Endothelial cell of umbilical vein (primary cell): ENCODE data around the gene IFI44L. TPM values are rescaled to one million over a fixed set of nuclear protein-coding genes. Genes with fewer than 3 reads are reported as not detected.

Source experiments
- BruUV-seq: library from RNA; stranded (reverse); fragments of 400-500 nt; replicated peaks from 2 replicates; lab custom pipeline; 2021; lab: Mats Ljungman, UMichigan
- CTCF ChIA-PET: fragments of 300-600, 350-600 bp; sonication (Branson Sonifier 250); formaldehyde crosslinking; loops from one replicate; lab custom pipeline; 2021; ENCODE audit warnings: antibody characterized with exemption, inconsistent platforms; lab: Charles Lee
- POLR2A ChIA-PET: fragments of 300-600, 350-600 bp; sonication (Branson Sonifier 250); formaldehyde crosslinking; loops from one replicate; lab custom pipeline; 2021; ENCODE audit warnings: antibody characterized with exemption, inconsistent platforms; lab: Charles Lee
- DNase-seq: peaks from one replicate; pipeline ENCODE4 v3.0.0-alpha.2; 2011; ENCODE audit warnings: low read depth, low spot score
- FAIRE-seq: peaks from 2 replicates; lab custom pipeline; 2011; peaks lifted over from hg19 to GRCh38; lab: Jason Lieb, UNC
- H2AFZ ChIP-seq: 2 replicates; pipeline ENCODE4 v1.6.0; 2012; ENCODE audit warnings: low read depth, low read length, control low read depth, inconsistent platforms
- H3K27ac ChIP-seq: 2 replicates; pipeline ENCODE4 v1.5.1; 2011; ENCODE audit warnings: low read depth, mild to moderate bottlenecking, control low read depth, low read length, moderate library complexity; ENCODE audit not compliant: insufficient read depth
- H3K27me3 ChIP-seq, 2 experiments: 2 replicates each; pipeline versions ENCODE4 v1.6.0 to v1.6.1; 2011; ENCODE audit warnings: low read length in 2 of 2, mixed read lengths in 1 of 2; ENCODE audit not compliant: control insufficient read depth in 2 of 2, insufficient read depth in 2 of 2
- H3K36me3 ChIP-seq, 2 experiments: 2 replicates in 1 of 2; 3 replicates in 1 of 2; pipeline ENCODE4 v1.5.1; 2011; ENCODE audit warnings: low read length in 2 of 2, mild to moderate bottlenecking in 1 of 2, moderate library complexity in 1 of 2; ENCODE audit not compliant: control insufficient read depth in 2 of 2, insufficient read depth in 2 of 2; ENCODE audit errors: extremely low read depth in 1 of 2
- H3K4me1 ChIP-seq: 3 replicates; pipeline ENCODE4 v1.5.1; 2011; ENCODE audit warnings: mild to moderate bottlenecking, low read length; ENCODE audit not compliant: control insufficient read depth, insufficient read depth; ENCODE audit errors: extremely low read depth
- H3K4me2 ChIP-seq: 2 replicates; pipeline ENCODE4 v1.6.1; 2011; ENCODE audit warnings: low read length, control low read depth, mixed read lengths; ENCODE audit not compliant: insufficient read depth
- H3K4me3 ChIP-seq, 3 experiments: fragments of 200-600 bp in 1 of 3; sonication (generic), shearing (Covaris generic) in 1 of 3; replicated peaks in 1 of 3; 2 replicates each; pipeline ENCODE4 v1.5.1; 2011 to 2016; ENCODE audit warnings: control low read depth in 3 of 3, low read length in 3 of 3, mild to moderate bottlenecking in 2 of 3, inconsistent platforms in 1 of 3, low read depth in 1 of 3, moderate library complexity in 1 of 3; ENCODE audit not compliant: insufficient read depth in 1 of 3
- H3K79me2 ChIP-seq: 2 replicates; pipeline ENCODE4 v1.6.0; 2012; ENCODE audit warnings: low read length, inconsistent platforms; ENCODE audit not compliant: control insufficient read depth, insufficient read depth
- H3K9ac ChIP-seq: replicated peaks from 2 replicates; pipeline ENCODE3; 2011; ENCODE audit warnings: low read length, control low read depth; ENCODE audit not compliant: insufficient read depth; ENCODE audit errors: extremely low read depth
- H3K9me1 ChIP-seq: replicated peaks from 3 replicates; pipeline ENCODE4 v1.6.0; 2011; ENCODE audit warnings: mild to moderate bottlenecking, low read length; ENCODE audit not compliant: control insufficient read depth, insufficient read depth; ENCODE audit errors: extremely low read depth
- H3K9me3 ChIP-seq: replicated peaks from 2 replicates; pipeline ENCODE4 v1.5.1; 2012; ENCODE audit warnings: low read length, inconsistent platforms; ENCODE audit not compliant: control insufficient read depth, insufficient read depth
- H4K20me1 ChIP-seq: replicated peaks from 2 replicates; pipeline ENCODE3; 2011; ENCODE audit warnings: mild to moderate bottlenecking, low read length; ENCODE audit not compliant: control insufficient read depth, insufficient read depth; ENCODE audit errors: extremely low read depth
- CTCF ChIP-seq, 2 donors: IDR thresholded peaks; 1 replicate in 1 of 2; 2 replicates in 1 of 2; pipeline ENCODE4 v1.5.1; 2011; ENCODE audit warnings: low read length in 2 of 2, mild to moderate bottlenecking in 2 of 2, moderate library complexity in 2 of 2, control low read depth in 1 of 2, inconsistent platforms in 1 of 2, low read depth in 1 of 2; ENCODE audit not compliant: insufficient read depth in 1 of 2; ENCODE audit errors: extremely low read depth in 1 of 2
- EZH2 ChIP-seq: IDR thresholded peaks from 2 replicates; pipeline ENCODE4 v1.6.1; 2012; ENCODE audit warnings: borderline replicate concordance, low read depth, mild to moderate bottlenecking, moderate library complexity, low read length, inconsistent platforms; ENCODE audit not compliant: severe bottlenecking
- FOS ChIP-seq: IDR thresholded peaks from 2 replicates; pipeline ENCODE4 v1.6.1; 2011; ENCODE audit warnings: mild to moderate bottlenecking, low read length, moderate library complexity, borderline replicate concordance; ENCODE audit not compliant: insufficient read depth
- GATA2 ChIP-seq: IDR thresholded peaks from 2 replicates; pipeline ENCODE4 v1.7.0; 2011; ENCODE audit warnings: low read depth, mild to moderate bottlenecking, moderate library complexity, mixed read lengths, low read length; ENCODE audit not compliant: insufficient read length, insufficient read depth
- JUN ChIP-seq: IDR thresholded peaks from 2 replicates; pipeline ENCODE4 v1.6.1; 2011; ENCODE audit warnings: borderline replicate concordance, low read depth; ENCODE audit not compliant: insufficient read length, insufficient read depth
- MAX ChIP-seq: IDR thresholded peaks from 2 replicates; pipeline ENCODE4 v1.6.1; 2011; ENCODE audit not compliant: insufficient read depth, insufficient read length
- MYC ChIP-seq: IDR thresholded peaks from one replicate; pipeline ENCODE4 v1.6.1; 2011; ENCODE audit warnings: mild to moderate bottlenecking, low read depth, low read length
- POLR2A ChIP-seq: IDR thresholded peaks from 2 replicates; pipeline ENCODE4 v1.6.1; 2012; ENCODE audit warnings: low read depth, mild to moderate bottlenecking, control low read depth, low read length
- POLR2AphosphoS5 ChIP-seq: IDR thresholded peaks from 2 replicates; pipeline ENCODE4 v1.6.1; 2012; ENCODE audit warnings: low read depth, mild to moderate bottlenecking, control low read depth, low read length, moderate library complexity; ENCODE audit not compliant: insufficient read depth
- dilution Hi-C: fragments of 300-500 bp; cut with MboI; formaldehyde crosslinking; loops from one replicate; pipeline ENCODE4 v1.15.0; 2019; ENCODE audit warnings: low sequenced_read_pairs; ENCODE audit not compliant: extremely low pct_ligation_motif_present
- intact Hi-C: fragments of 100-400 bp; cut with micrococcal nuclease; formaldehyde crosslinking; loops from one replicate; pipeline ENCODE4 v1.10.0; 2022
- polyA plus RNA-seq, 4 experiments: library from polyadenylated mRNA; depleted of rRNA in 3 of 4; stranded (reverse) in 3 of 4; unstranded in 1 of 4; fragments of >200 nt; gene quantifications; 2 replicates each; pipeline versions ENCODE4 v1.2.1 to v1.2.3, GENCODE V29; 2011 to 2012; ENCODE audit warnings: missing spikeins in 1 of 4
- total RNA-seq: library from RNA; stranded (reverse); gene quantifications from 2 replicates; pipeline ENCODE4 v1.2.3, GENCODE V29; 2021

The IFI44L gene
- total and polyA plus RNA-seq, 2 donors (not counting 3 experiments of a cell fraction or from before 2014, with no cell fraction given), result 2.8 to 2.9 TPM

- Histone ChIP-seq H3K79me2 (no peaks in the 10 kb centered on the region), H3K4me3 (no peak overlapping the region), H3K36me3 (peaks cover 2 to 3% of the 10 kb centered on the region in 2 experiments), H3K27me3 (no peaks in the 10 kb centered on the region), H3K9me1 (no peaks in the 10 kb centered on the region), H3K4me1 (no peaks in the 10 kb centered on the region), H2AFZ (no peak overlapping the region), H3K4me2 (no peak overlapping the region), H3K9me3 (no peaks in the 10 kb centered on the region), H4K20me1 (no peaks in the 10 kb centered on the region), H3K27ac (no peak overlapping the region), H3K9ac (no peak overlapping the region)
- CTCF ChIA-PET, result interaction anchor here (0.8 kb wide), 1 partner anchor 48 kb away, joined by 4 read pairs; no protein-coding TSS in a partner anchor
- TF ChIP-seq FOS, result no peak
- TF ChIP-seq EZH2, result no peak
- no peak for TF ChIP-seq CTCF (IDR thresholded peaks at IDR 0.05; ENCODE audit: extremely low read depth in 1 of 2, insufficient read depth in 1 of 2, low read depth in 1 of 2, low read length in 2 of 2)
- TF ChIP-seq MYC, result no peak
- no peak for TF ChIP-seq POLR2A
- no peak for TF ChIP-seq MAX
- no peak for TF ChIP-seq GATA2
- TF ChIP-seq POLR2AphosphoS5, result no peak
- no peak for TF ChIP-seq JUN
- intact Hi-C loops, result no loop called here
- BruUV-seq, result no TSS peak
- no peak for FAIRE-seq
- no peak for DNase-seq
- dilution Hi-C loops, result no loop called here
- POLR2A ChIA-PET, result interaction anchor here (1.2 kb wide), 1 partner anchor 47 kb away, joined by 3 read pairs; no protein-coding TSS in a partner anchor
Observed at GRCh38 chr1:78664763-78665162, 44.5 kb downstream of the IFI44L start.
